Measurements from ENCODE around the gene FARS2.

FARS2 gene

DNA sequence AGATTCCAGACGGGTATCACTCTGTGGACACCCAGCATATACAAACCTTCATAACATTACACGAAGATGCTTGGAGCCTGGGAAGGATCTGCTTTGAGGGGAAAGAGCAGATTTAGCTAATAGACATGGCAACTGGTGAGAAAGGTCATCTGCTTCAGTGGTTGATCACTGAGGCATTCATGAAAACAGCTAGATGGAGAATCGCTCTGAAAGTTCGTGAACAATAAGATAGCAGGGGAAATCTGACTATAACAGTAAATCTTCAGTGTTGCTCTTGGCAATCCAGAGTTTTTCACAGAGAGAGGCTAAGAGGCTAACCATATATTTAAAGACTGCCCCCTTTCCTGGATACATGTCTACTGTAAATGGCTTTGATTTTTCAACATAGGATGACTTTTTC is 245.3 kb downstream of the FARS2 start:
- Histone ChIP-seq H3K9ac (ENCODE audit: low read depth, low read length) (no peak overlapping the region), H3K4me3 (ENCODE audit: low read depth, low read length) (no peak overlapping the region), H3K27me3 (ENCODE audit: control insufficient read depth, insufficient read depth, low read length) (no peaks in the 10 kb centered on the region), H3K9me3 (ENCODE audit: control insufficient read depth, insufficient read depth, low read length) (no peaks in the 10 kb centered on the region), H3K36me3 (ENCODE audit: control insufficient read depth, insufficient read depth, low read length) (no peaks in the 10 kb centered on the region), H3K4me1 (ENCODE audit: control insufficient read depth, insufficient read depth, low read length) (peaks cover 6% of the 10 kb centered on the region)

DNA sequence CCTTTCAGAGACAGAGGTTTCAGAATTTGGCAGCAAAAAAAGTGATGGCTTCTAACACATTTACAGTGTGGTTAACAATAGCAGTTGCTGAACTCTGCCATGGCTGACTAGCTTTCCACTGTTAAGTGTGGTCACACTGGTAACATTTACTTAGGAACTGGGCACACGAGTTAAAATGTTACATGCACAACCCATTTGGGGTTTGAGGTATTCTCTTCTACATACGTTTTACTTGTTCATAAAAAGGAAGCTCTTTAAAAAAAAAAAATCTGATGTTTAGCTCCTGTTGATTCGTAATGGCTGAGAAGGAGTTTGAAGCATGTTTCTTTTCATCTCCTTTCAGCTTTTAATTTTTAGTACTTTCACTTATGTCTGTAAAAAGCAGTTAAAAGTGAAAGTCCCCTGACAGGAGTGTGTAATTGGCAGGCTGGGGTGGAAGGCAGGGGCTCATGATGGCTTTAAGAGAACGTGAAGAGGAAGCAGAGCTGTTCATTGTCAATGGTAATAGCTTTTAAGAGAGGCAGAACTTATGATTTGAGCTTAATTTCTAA is 245.9 kb downstream of the FARS2 start:
- H3K9ac ChIP-seq (ENCODE audit: low read depth, low read length): no peak overlapping the region
- no peaks in the 10 kb centered on the region for H3K27me3 ChIP-seq (ENCODE audit: control insufficient read depth, insufficient read depth, low read length)
- peaks cover 6% of the 10 kb centered on the region for H3K4me1 ChIP-seq (ENCODE audit: control insufficient read depth, insufficient read depth, low read length)
- no peaks in the 10 kb centered on the region for H3K36me3 ChIP-seq (ENCODE audit: control insufficient read depth, insufficient read depth, low read length)
- H3K4me3 ChIP-seq (ENCODE audit: low read depth, low read length): no peak overlapping the region
- H3K9me3 ChIP-seq (ENCODE audit: control insufficient read depth, insufficient read depth, low read length): no peaks in the 10 kb centered on the region

DNA sequence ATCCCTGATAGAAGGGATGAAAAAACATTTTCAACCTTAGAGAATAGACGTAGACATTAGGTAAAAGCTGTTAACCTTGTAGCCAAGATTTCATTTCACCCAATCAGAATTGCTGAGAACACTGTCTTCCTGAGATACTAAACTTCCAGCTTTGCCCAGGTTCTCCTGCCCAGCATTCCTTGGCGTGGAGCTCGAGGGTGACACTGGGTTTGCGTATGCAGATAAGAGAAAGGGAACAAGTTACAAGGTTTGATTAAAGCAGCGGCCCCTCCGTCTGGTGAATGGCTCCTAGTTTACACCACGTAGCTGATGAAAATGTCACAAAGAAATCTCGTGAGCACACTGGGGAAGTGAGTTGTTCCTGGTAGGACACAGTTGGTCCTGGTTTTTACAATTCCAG is 247.8 kb downstream of the FARS2 start:
- no peaks in the 10 kb centered on the region for H3K36me3 ChIP-seq (ENCODE audit: control insufficient read depth, insufficient read depth, low read length)
- no peaks in the 10 kb centered on the region for H3K9me3 ChIP-seq (ENCODE audit: control insufficient read depth, insufficient read depth, low read length)
- H3K4me1 ChIP-seq (ENCODE audit: control insufficient read depth, insufficient read depth, low read length): peaks cover 6% of the 10 kb centered on the region
- H3K9ac ChIP-seq (ENCODE audit: low read depth, low read length): no peak overlapping the region
- no peak overlapping the region for H3K4me3 ChIP-seq (ENCODE audit: low read depth, low read length)
- H3K27me3 ChIP-seq (ENCODE audit: control insufficient read depth, insufficient read depth, low read length): no peaks in the 10 kb centered on the region

GRCh38 chr6:5510331-5511133 is 249.2 kb downstream of the FARS2 start:
- H3K4me1 ChIP-seq (ENCODE audit: control insufficient read depth, insufficient read depth, low read length): peaks cover 6% of the 10 kb centered on the region
- no peaks in the 10 kb centered on the region for H3K9me3 ChIP-seq (ENCODE audit: control insufficient read depth, insufficient read depth, low read length)
- no peaks in the 10 kb centered on the region for H3K27me3 ChIP-seq (ENCODE audit: control insufficient read depth, insufficient read depth, low read length)
- H3K9ac ChIP-seq (ENCODE audit: low read depth, low read length): no peak overlapping the region
- no peak overlapping the region for H3K4me3 ChIP-seq (ENCODE audit: low read depth, low read length)
- no peaks in the 10 kb centered on the region for H3K36me3 ChIP-seq (ENCODE audit: control insufficient read depth, insufficient read depth, low read length)

- H3K27me3 ChIP-seq (ENCODE audit: control insufficient read depth, insufficient read depth, low read length): no peaks in the 10 kb centered on the region
- no peak overlapping the region for H3K9ac ChIP-seq (ENCODE audit: low read depth, low read length)
- H3K9me3 ChIP-seq (ENCODE audit: control insufficient read depth, insufficient read depth, low read length): no peaks in the 10 kb centered on the region
- no peaks in the 10 kb centered on the region for H3K36me3 ChIP-seq (ENCODE audit: control insufficient read depth, insufficient read depth, low read length)
- H3K4me3 ChIP-seq (ENCODE audit: low read depth, low read length): no peak overlapping the region
- peaks cover 6% of the 10 kb centered on the region for H3K4me1 ChIP-seq (ENCODE audit: control insufficient read depth, insufficient read depth, low read length)
Measured at GRCh38 chr6:5511954-5512353, 250.6 kb downstream of the FARS2 start.

DNA sequence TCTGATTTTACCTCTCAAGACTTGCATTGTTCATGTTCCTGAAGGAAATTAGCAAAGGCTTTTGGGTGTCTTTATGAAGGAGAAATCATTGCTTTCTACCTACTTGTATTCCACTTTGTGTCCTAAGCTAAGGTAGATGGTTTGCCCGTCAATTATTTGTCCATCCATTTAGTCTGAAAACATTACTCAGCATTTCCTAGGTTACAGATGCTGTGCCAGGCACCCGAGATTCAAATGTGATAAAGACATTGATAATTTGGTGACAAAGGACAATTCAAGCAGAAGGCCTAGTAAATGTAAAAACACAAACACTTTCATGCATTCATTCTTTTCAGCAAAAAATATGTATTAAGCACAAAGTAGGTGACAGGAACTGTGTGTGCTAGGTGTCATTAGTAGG is 251.1 kb downstream of the FARS2 start:
- peaks cover 6% of the 10 kb centered on the region for H3K4me1 ChIP-seq (ENCODE audit: control insufficient read depth, insufficient read depth, low read length)
- H3K9ac ChIP-seq (ENCODE audit: low read depth, low read length): no peak overlapping the region
- H3K27me3 ChIP-seq (ENCODE audit: control insufficient read depth, insufficient read depth, low read length): no peaks in the 10 kb centered on the region
- H3K36me3 ChIP-seq (ENCODE audit: control insufficient read depth, insufficient read depth, low read length): no peaks in the 10 kb centered on the region
- H3K9me3 ChIP-seq (ENCODE audit: control insufficient read depth, insufficient read depth, low read length): no peaks in the 10 kb centered on the region
- no peak overlapping the region for H3K4me3 ChIP-seq (ENCODE audit: low read depth, low read length)

- Histone ChIP-seq H3K4me1 (ENCODE audit: control insufficient read depth, insufficient read depth, low read length) (peaks cover 6% of the 10 kb centered on the region), H3K9me3 (ENCODE audit: control insufficient read depth, insufficient read depth, low read length) (no peaks in the 10 kb centered on the region), H3K9ac (ENCODE audit: low read depth, low read length) (no peak overlapping the region), H3K27me3 (ENCODE audit: control insufficient read depth, insufficient read depth, low read length) (no peaks in the 10 kb centered on the region), H3K36me3 (ENCODE audit: control insufficient read depth, insufficient read depth, low read length) (no peaks in the 10 kb centered on the region), H3K4me3 (ENCODE audit: low read depth, low read length) (no peak overlapping the region)
Measured at GRCh38 chr6:5513408-5513807, 252.1 kb downstream of the FARS2 start.

- Histone ChIP-seq H3K27me3 (ENCODE audit: control insufficient read depth, insufficient read depth, low read length) (no peaks in the 10 kb centered on the region), H3K4me3 (ENCODE audit: low read depth, low read length) (no peak overlapping the region), H3K9me3 (ENCODE audit: control insufficient read depth, insufficient read depth, low read length) (no peaks in the 10 kb centered on the region), H3K36me3 (ENCODE audit: control insufficient read depth, insufficient read depth, low read length) (no peaks in the 10 kb centered on the region), H3K4me1 (ENCODE audit: control insufficient read depth, insufficient read depth, low read length) (peaks cover 6% of the 10 kb centered on the region), H3K9ac (ENCODE audit: low read depth, low read length) (no peak overlapping the region)
Measured at GRCh38 chr6:5514353-5514752, 253.0 kb downstream of the FARS2 start.

DNA sequence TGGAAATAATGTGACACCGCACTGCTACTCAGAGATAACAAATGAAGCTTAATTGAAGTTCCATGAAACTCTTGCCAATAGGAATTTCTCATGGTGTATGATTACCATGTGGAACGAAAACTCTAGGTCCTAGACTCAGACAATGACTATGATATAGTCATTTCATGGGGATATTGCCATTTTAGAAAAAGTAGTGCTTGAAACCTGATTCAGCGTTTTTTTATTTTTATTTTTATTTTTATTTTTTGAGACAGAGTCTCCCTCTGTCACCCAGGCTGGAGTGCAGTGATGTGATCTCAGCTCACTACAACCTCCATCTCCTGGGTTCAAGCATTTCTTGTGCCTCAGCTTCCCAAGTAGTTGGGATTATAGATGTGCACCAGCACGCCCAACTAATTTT is 253.9 kb downstream of the FARS2 start:
- no peaks in the 10 kb centered on the region for H3K27me3 ChIP-seq (ENCODE audit: control insufficient read depth, insufficient read depth, low read length)
- no peak overlapping the region for H3K4me3 ChIP-seq (ENCODE audit: low read depth, low read length)
- H3K36me3 ChIP-seq (ENCODE audit: control insufficient read depth, insufficient read depth, low read length): no peaks in the 10 kb centered on the region
- H3K4me1 ChIP-seq (ENCODE audit: control insufficient read depth, insufficient read depth, low read length): peaks cover 6% of the 10 kb centered on the region
- no peaks in the 10 kb centered on the region for H3K9me3 ChIP-seq (ENCODE audit: control insufficient read depth, insufficient read depth, low read length)
- no peak overlapping the region for H3K9ac ChIP-seq (ENCODE audit: low read depth, low read length)

DNA sequence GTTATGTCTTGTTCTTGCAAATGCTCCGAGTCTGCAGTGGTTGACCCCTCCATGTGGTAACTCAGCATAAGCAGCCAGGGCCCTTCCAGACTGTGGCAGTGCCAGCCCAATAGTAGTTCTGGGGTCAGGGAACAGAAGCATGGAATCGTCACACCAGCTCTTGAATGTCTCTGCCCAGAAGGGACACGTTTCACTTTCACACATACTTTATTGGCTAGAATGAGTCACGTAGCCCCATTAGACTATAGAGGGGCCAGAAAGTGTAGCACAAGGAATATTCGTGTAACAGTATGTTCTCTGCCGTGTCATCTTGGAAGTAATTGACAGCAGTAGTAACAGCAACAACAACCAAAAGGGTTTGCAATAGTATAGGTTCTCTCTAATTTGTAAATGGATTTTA is 254.7 kb downstream of the FARS2 start:
- Histone ChIP-seq H3K9ac (ENCODE audit: low read depth, low read length) (no peak overlapping the region), H3K36me3 (ENCODE audit: control insufficient read depth, insufficient read depth, low read length) (no peaks in the 10 kb centered on the region), H3K4me1 (ENCODE audit: control insufficient read depth, insufficient read depth, low read length) (peaks cover under 1% of the 10 kb centered on the region), H3K9me3 (ENCODE audit: control insufficient read depth, insufficient read depth, low read length) (no peaks in the 10 kb centered on the region), H3K4me3 (ENCODE audit: low read depth, low read length) (no peak overlapping the region), H3K27me3 (ENCODE audit: control insufficient read depth, insufficient read depth, low read length) (no peaks in the 10 kb centered on the region)

DNA sequence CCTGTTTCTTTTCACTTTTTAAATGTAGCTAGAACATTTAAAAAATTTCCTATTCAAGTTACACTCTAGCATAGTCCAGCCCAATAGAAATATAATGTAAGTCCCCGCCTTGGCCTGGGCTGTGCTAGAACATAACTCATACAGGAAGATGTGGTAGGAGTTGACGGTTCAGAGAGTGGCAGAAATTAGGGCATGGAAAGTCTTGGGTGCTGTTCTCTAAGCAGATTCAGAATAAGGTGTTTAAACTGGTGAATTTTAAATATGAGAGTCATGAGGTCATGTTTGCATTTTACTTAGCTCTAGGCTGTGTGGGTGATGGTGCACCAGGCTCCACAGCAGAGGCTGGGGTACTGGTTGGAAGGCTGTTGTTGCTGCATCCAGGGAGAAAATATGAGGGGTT is 256.5 kb downstream of the FARS2 start:
- H3K27me3 ChIP-seq (ENCODE audit: control insufficient read depth, insufficient read depth, low read length): no peaks in the 10 kb centered on the region
- H3K4me1 ChIP-seq (ENCODE audit: control insufficient read depth, insufficient read depth, low read length): no peaks in the 10 kb centered on the region
- no peak overlapping the region for H3K4me3 ChIP-seq (ENCODE audit: low read depth, low read length)
- no peaks in the 10 kb centered on the region for H3K9me3 ChIP-seq (ENCODE audit: control insufficient read depth, insufficient read depth, low read length)
- no peaks in the 10 kb centered on the region for H3K36me3 ChIP-seq (ENCODE audit: control insufficient read depth, insufficient read depth, low read length)
- no peak overlapping the region for H3K9ac ChIP-seq (ENCODE audit: low read depth, low read length)

DNA sequence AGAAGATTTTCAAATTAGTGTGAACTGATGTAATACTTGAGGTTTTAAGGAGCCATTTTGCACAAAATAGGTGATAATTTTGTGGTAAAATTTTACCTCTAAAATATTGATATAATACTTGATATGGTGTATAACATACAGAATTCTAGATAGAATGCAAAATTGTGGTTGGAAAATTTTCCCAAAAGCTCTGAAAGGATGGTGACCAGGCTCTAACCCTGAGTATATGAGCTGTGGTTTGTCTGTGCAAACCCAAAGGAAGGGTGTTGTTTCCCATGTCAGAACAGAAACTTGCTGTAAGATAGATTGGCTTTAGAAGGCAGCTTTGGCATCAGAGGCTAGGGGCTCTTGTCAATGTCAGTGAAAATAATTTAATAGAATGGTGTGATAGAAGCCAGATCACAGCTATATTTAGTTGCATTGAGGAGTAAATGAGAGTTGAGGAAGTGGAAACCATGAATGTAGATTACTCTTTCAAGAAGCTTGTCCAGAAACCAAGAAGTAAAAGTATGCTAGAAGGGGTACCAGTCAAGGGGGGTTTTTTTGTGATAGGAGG is 257.7 kb downstream of the FARS2 start:
- no peak overlapping the region for H3K9ac ChIP-seq (ENCODE audit: low read depth, low read length)

More for the DNA sequence above, 257.7 kb downstream of the FARS2 start:
- Histone ChIP-seq H3K4me1 (ENCODE audit: control insufficient read depth, insufficient read depth, low read length) (no peaks in the 10 kb centered on the region), H3K27me3 (ENCODE audit: control insufficient read depth, insufficient read depth, low read length) (no peaks in the 10 kb centered on the region), H3K36me3 (ENCODE audit: control insufficient read depth, insufficient read depth, low read length) (no peaks in the 10 kb centered on the region), H3K9me3 (ENCODE audit: control insufficient read depth, insufficient read depth, low read length) (no peaks in the 10 kb centered on the region), H3K4me3 (ENCODE audit: low read depth, low read length) (no peak overlapping the region)
